DND-41 (cell line): ENCODE results near the gene TMEM131L.

ENCODE experiments used
- EZH2 ChIP-seq: IDR thresholded peaks from 3 replicates; pipeline ENCODE4 v1.6.1; 2012; ENCODE audit warnings: borderline replicate concordance, low read depth, mild to moderate bottlenecking, moderate library complexity, low read length, inconsistent platforms; ENCODE audit not compliant: severe bottlenecking
- TF ChIP-seq, protein P1 (sequence below): IDR thresholded peaks from 2 replicates; pipeline ENCODE4 v1.5.1; 2012; ENCODE audit warnings: borderline replicate concordance, low read length, moderate library complexity, mild to moderate bottlenecking; ENCODE audit not compliant: poor library complexity, severe bottlenecking; ENCODE audit errors: extremely low read depth

DNA sequence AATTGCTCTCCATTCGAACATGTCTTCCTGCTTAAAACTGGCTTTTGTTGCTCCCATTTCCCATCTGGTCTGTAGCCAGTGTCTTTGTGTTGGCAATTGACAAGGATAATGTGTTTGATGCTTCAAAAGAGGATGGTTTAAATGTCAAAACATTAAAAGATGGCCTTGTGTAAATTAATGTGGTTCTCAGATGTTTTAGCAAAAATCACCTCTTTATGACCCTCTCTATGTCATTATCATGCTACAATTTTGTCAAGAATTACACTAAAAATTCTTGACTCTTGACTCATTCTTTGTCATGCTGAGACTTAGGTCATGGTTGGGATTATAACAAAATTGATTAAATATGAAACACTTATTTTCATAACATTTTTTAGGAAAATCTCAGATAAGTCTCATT lies 47.4 kb downstream of the TMEM131L start:
- TF ChIP-seq, protein P1, sequence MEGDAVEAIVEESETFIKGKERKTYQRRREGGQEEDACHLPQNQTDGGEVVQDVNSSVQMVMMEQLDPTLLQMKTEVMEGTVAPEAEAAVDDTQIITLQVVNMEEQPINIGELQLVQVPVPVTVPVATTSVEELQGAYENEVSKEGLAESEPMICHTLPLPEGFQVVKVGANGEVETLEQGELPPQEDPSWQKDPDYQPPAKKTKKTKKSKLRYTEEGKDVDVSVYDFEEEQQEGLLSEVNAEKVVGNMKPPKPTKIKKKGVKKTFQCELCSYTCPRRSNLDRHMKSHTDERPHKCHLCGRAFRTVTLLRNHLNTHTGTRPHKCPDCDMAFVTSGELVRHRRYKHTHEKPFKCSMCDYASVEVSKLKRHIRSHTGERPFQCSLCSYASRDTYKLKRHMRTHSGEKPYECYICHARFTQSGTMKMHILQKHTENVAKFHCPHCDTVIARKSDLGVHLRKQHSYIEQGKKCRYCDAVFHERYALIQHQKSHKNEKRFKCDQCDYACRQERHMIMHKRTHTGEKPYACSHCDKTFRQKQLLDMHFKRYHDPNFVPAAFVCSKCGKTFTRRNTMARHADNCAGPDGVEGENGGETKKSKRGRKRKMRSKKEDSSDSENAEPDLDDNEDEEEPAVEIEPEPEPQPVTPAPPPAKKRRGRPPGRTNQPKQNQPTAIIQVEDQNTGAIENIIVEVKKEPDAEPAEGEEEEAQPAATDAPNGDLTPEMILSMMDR = no peak
- TF ChIP-seq EZH2 = no peak
